Activated naive CD8-positive, alpha-beta T cell treated with anti-CD3 and anti-CD28 coated beads for 36 hours (primary cell): ENCODE measurements around the gene COL21A1. TPM values are rescaled to one million over a fixed set of nuclear protein-coding genes. Genes with fewer than 3 reads are reported as not detected.

ENCODE experiments used
- DNase-seq: peaks from one replicate; pipeline ENCODE4 v3.0.0; 2021
- H3K27ac Mint-ChIP-seq: one replicate; pipeline ENCODE4 v1.8.0; 2022; ENCODE audit warnings: mild to moderate bottlenecking, moderate library complexity, mixed read lengths
- H3K27me3 Mint-ChIP-seq: one replicate; pipeline ENCODE4 v1.8.0; 2022; ENCODE audit warnings: mild to moderate bottlenecking, mixed read lengths
- H3K36me3 Mint-ChIP-seq: one replicate; pipeline ENCODE4 v1.8.0; 2021; ENCODE audit warnings: mild to moderate bottlenecking, mixed read lengths
- H3K4me1 Mint-ChIP-seq: one replicate; pipeline ENCODE4 v1.8.0; 2021; ENCODE audit warnings: mixed read lengths
- H3K4me3 Mint-ChIP-seq: one replicate; pipeline ENCODE4 v1.8.0; 2022; ENCODE audit warnings: mild to moderate bottlenecking, moderate library complexity, mixed read lengths
- H3K9me3 Mint-ChIP-seq: one replicate; pipeline ENCODE4 v1.8.0; 2022; ENCODE audit warnings: mixed read lengths
- total RNA-seq, 2 experiments: library from RNA; stranded (reverse); gene quantifications; one replicate each; pipeline ENCODE4 v1.2.3, GENCODE V29; 2021

The COL21A1 gene
- total RNA-seq, 2 experiments from 2014 or later: not detected

DNA sequence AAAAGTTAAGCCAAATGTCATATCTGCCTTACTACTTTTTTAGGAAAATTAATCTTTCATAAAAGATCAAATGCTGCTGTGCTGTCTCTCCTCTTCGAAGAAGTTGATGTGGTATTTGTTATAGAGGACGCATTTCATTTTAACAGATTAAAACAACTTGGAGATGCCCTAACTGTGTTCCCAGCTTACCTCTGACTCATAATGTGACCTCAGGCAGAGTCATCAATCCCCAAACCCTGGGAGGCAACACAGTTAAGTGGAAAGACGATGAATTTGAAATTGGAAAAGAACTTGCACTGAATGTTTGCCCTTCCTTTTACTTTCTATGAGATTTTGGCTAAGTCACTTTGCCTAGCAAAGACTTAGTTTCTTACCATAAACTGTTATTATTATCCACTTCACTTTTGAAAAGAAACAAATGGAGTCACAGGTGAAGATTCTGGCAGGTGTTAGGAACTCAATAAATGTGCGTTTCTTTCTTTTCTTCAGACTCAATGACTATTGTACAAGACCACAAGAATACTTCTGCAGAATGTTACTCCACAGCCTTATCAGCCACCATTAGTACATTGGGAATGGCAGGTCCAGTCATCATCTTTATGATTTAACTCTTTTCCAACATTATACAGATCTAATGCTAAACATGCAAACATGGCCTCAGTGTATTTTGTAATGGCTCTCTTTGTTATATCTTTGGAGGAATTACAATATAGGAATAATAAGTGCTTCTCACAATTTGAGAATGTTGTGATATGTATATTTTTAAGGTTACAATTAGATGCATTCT lies 102.6 kb downstream of the COL21A1 start:
- no peaks in the 10 kb centered on the region for H3K27me3 Mint-ChIP-seq
- no peak overlapping the region for H3K27ac Mint-ChIP-seq
- peaks cover 9% of the 10 kb centered on the region for H3K9me3 Mint-ChIP-seq
- no peaks in the 10 kb centered on the region for H3K36me3 Mint-ChIP-seq
- DNase-seq: no peak
- no peaks in the 10 kb centered on the region for H3K4me1 Mint-ChIP-seq
- H3K4me3 Mint-ChIP-seq: no peak overlapping the region

DNA sequence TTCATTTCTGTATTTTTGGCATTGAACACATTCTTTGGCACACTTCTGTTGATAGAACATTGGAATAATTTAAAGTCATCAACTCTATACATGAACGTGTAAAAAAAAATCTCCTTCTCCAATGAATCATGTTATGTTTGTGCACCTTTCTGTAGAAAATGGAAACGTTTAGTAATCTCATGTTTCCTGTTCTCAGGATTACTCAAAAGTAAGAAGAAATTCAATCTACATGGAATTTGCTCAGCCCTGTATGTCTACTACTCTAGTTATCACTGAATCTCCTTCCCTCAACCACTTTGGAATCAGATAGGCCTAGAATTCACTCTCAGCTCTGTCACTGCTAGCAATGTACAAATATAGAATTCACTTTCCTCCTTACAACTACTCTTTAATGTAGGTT lies 103.6 kb downstream of the COL21A1 start:
- H3K27me3 Mint-ChIP-seq: no peaks in the 10 kb centered on the region

DNA sequence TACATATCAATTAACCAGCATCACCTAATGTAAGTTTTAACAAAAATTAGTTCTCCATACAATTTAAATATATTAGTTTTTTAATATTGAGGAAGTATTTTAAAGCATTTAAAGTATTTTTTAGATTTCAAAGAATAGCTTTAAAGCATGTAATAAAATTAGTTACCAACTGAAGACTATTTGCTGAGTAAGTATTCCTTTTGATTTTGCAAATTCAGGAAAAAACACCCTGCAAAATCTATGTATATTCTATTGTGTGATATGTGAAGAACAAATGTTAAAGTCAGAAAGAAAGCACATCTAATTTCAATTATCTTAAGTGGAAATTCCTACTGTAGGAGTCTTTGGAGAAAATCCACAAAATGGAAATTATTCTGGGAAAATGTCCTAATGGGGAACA lies 107.3 kb downstream of the COL21A1 start:
- peaks cover 9% of the 10 kb centered on the region for H3K9me3 Mint-ChIP-seq
- H3K36me3 Mint-ChIP-seq: no peaks in the 10 kb centered on the region
- H3K4me3 Mint-ChIP-seq: no peak overlapping the region
- no peak for DNase-seq
- H3K4me1 Mint-ChIP-seq: no peaks in the 10 kb centered on the region
- no peaks in the 10 kb centered on the region for H3K27me3 Mint-ChIP-seq
- no peak overlapping the region for H3K27ac Mint-ChIP-seq

More for the DNA sequence above, 103.6 kb downstream of the COL21A1 start:
- Mint-ChIP-seq H3K4me1 (no peaks in the 10 kb centered on the region), H3K4me3 (no peak overlapping the region), H3K27ac (no peak overlapping the region), H3K9me3 (peaks cover 9% of the 10 kb centered on the region), H3K36me3 (no peaks in the 10 kb centered on the region)
- DNase-seq: no peak

DNA sequence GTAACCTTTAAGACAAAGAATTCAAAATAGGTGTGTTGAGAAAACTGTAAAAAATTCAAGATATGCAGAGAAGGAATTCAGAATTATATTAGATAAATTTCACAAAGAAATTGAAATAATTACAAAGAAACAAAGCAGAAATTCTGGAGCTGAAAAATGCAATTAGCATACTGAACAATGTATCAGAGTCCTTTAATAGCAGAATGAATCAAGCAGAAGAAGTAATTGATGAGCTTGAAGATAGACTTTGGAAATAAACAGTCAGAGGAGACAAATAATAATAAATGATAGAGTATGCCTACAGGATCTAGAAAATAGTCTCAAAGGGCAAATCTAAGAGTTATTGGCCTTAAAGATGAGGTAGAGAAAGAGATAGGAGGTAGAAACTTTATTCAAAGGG lies 131.7 kb downstream of the COL21A1 start:
- DNase-seq: no peak
- H3K27ac Mint-ChIP-seq: no peak overlapping the region
- no peak overlapping the region for H3K4me3 Mint-ChIP-seq
- H3K9me3 Mint-ChIP-seq: peaks cover 17% of the 10 kb centered on the region
- no peaks in the 10 kb centered on the region for H3K4me1 Mint-ChIP-seq
- no peaks in the 10 kb centered on the region for H3K27me3 Mint-ChIP-seq
- H3K36me3 Mint-ChIP-seq: no peaks in the 10 kb centered on the region

DNA sequence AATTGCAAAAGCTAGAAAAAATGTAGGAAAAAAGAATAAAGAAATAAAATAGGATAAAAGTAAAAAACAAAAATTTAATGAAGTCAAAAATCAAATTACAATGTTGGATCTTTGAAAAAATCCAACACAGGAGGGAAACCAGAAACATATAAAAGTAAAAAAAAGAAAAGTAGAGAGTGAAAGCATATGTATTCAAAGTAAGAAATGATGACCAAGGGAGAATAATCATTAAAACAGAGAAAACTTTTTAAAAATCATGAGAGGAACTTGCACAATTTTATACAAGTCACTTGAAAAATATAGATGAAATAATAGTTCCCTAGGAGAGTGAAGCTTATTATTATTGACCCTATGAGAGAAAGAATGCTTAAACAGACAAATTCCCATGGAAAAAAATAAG lies 138.2 kb downstream of the COL21A1 start:
- Mint-ChIP-seq H3K27me3 (no peaks in the 10 kb centered on the region), H3K9me3 (peaks cover 8% of the 10 kb centered on the region), H3K27ac (no peak overlapping the region), H3K4me1 (no peaks in the 10 kb centered on the region), H3K36me3 (no peaks in the 10 kb centered on the region), H3K4me3 (no peak overlapping the region)
- no peak for DNase-seq

DNA sequence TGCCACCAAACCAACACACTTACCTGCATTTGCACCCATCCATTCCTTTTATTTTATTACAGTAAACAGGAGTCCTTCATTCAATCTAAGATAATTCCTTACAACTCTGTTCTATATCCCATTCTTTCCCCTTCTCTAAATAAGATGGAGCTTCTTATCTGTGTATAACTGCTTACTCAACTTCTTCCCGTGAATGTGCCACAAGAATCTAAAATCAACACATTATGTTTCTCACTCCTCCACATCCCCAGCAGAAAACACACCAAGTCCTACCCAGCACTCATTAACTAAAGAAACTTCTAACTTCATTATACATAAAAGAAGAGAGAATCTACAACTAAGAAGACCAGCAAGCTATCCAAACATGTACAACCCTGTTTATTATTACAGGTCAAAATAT lies 141.1 kb downstream of the COL21A1 start:
- H3K27ac Mint-ChIP-seq: no peak overlapping the region
- H3K4me1 Mint-ChIP-seq: no peaks in the 10 kb centered on the region
- DNase-seq: no peak
- H3K9me3 Mint-ChIP-seq: peaks cover 6% of the 10 kb centered on the region
- H3K27me3 Mint-ChIP-seq: no peaks in the 10 kb centered on the region
- H3K4me3 Mint-ChIP-seq: no peak overlapping the region
- H3K36me3 Mint-ChIP-seq: no peaks in the 10 kb centered on the region

DNA sequence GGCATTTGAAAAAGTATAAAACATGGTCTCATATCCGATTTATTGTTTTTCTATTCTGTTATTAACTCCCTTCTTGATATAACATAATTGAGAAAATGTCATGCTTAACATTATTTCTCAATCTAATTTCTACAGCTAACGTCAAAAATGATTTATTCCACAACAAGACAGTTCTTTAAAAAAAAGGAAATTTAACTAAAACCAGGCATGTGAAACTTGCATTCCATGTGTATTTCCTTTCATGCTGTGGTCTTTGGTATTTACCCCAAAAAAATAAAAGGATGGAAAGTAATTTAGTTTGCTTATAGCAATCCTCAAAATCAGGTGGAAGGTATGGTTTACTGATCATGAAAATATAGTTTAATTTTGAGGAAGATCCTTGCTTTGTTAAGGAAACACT lies 142.8 kb downstream of the COL21A1 start:
- Mint-ChIP-seq H3K27ac (no peak overlapping the region), H3K9me3 (peaks cover 4% of the 10 kb centered on the region), H3K4me1 (no peaks in the 10 kb centered on the region), H3K36me3 (no peaks in the 10 kb centered on the region), H3K4me3 (no peak overlapping the region), H3K27me3 (no peaks in the 10 kb centered on the region)
- DNase-seq: no peak

DNA sequence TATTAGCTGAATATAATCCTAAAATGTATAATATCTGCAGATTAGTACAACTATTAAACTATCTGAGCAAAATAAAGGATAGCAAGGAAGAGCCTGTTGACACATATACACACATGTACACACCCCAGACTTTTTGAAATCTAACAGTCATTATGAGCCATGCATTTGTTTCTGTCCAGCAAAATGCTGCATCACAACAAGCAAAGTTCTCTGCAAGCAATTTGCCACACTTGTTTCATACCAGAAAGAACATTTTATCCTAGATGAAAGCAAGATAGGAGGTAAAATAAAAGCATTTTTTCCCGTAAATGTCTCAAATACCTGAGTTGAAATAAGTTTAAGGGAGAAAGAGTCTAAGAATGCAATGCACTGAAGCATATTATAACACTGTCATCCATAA lies 145.2 kb downstream of the COL21A1 start:
- Mint-ChIP-seq H3K36me3 (no peaks in the 10 kb centered on the region), H3K27ac (no peak overlapping the region), H3K27me3 (no peaks in the 10 kb centered on the region), H3K4me1 (no peaks in the 10 kb centered on the region), H3K4me3 (no peak overlapping the region), H3K9me3 (peaks cover 7% of the 10 kb centered on the region)
- no peak for DNase-seq

DNA sequence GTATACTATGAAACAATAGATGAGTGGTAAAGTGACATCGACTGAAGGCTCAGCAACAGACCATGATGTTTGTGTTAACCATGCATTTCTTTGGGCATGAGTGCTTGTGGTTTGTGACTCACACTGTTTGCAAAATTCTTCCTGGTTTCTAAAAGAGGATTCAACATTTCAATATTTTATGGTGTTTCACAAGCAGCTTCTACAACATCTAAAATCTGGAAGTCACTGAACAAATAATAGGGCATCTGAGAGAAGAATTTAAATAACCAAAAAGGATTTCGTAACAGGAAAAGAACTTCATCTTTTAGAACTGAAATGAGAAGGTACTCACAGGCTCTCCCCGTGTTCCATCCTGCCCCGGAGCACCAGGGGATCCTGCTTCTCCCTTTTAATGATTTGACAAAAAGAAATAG lies 146.2 kb downstream of the COL21A1 start:
- no peak for DNase-seq
- no peaks in the 10 kb centered on the region for H3K36me3 Mint-ChIP-seq
- H3K27ac Mint-ChIP-seq: no peak overlapping the region
- peaks cover 5% of the 10 kb centered on the region for H3K9me3 Mint-ChIP-seq
- H3K27me3 Mint-ChIP-seq: no peaks in the 10 kb centered on the region
- H3K4me1 Mint-ChIP-seq: no peaks in the 10 kb centered on the region
- H3K4me3 Mint-ChIP-seq: no peak overlapping the region

DNA sequence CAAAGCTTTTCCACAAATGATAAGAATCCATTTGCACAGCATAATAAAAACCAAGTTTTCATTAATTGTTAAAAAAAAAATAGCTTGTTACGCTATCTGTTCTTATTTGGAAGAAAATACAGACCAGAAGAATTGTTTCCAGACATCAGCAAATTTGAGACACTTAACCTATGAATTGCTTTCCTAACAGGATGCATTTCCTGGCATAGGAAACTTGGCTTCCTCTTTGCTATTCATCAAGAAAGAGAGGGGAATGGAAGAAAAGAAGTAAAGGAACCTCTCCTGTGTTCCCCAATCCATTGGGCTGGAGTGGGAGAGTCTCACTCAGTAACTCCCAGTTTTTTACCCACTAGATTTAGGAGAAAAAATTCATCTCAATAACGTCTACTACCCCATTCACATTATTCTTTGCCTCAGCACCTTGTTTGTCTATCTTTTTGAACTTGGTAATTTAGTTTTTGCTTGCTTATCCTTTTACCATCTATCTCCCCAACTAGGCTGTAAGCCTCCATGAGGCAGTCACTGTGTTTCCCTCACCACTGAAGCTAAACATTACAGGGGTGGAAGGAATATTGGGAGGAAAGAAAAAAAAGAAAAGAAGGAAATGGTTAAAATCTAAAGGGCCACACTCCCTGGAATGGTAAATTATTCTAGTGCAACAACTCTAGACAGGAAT lies 150.3 kb downstream of the COL21A1 start:
- H3K9me3 Mint-ChIP-seq: peaks cover 8% of the 10 kb centered on the region
- no peaks in the 10 kb centered on the region for H3K36me3 Mint-ChIP-seq
- H3K27ac Mint-ChIP-seq: no peak overlapping the region
- no peak for DNase-seq
- no peak overlapping the region for H3K4me3 Mint-ChIP-seq
- H3K27me3 Mint-ChIP-seq: no peaks in the 10 kb centered on the region
- no peaks in the 10 kb centered on the region for H3K4me1 Mint-ChIP-seq

DNA sequence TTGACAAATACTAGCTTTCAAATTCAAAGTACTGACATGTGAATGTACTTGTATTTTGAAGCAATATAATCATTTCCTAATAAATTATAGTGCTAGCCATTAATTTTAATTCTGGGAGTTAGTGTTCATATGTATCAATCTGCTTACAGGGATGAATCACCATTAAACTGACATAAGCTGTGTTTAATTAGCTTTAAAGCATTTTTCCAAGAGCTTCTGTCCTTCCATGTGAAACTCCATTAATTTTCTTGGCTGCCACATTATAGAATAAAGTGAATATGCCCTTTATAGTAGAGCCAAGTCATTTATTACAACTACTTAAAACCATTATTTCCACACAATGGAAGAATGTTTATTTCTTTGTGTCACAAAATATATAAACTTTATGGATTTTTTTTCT lies 150.8 kb downstream of the COL21A1 start:
- no peaks in the 10 kb centered on the region for H3K4me1 Mint-ChIP-seq
- no peaks in the 10 kb centered on the region for H3K27me3 Mint-ChIP-seq
- no peak overlapping the region for H3K27ac Mint-ChIP-seq
- H3K9me3 Mint-ChIP-seq: peaks cover 8% of the 10 kb centered on the region
- no peaks in the 10 kb centered on the region for H3K36me3 Mint-ChIP-seq
- DNase-seq: no peak
- H3K4me3 Mint-ChIP-seq: no peak overlapping the region

DNA sequence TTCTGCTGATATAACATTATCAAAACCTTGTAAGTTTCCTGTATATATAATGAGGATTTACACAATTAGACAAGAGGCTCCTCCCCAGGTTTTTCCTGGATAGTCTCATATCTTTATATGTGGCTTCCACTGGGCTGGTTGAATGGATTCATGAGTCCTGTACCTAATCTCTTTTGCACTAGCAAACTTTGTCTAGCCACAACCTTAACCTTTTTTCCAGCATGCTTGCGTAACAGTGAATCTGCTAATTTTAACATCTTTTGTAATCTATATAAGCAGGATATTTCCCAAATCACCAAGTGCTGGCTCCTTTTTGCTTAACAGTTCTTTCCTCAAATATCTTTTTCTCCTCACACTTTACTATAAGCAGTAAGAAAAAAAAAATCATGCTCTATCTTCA lies 153.6 kb downstream of the COL21A1 start:
- H3K4me1 Mint-ChIP-seq: no peaks in the 10 kb centered on the region
- peaks cover 7% of the 10 kb centered on the region for H3K9me3 Mint-ChIP-seq
- H3K4me3 Mint-ChIP-seq: no peak overlapping the region
- no peaks in the 10 kb centered on the region for H3K27me3 Mint-ChIP-seq
- no peaks in the 10 kb centered on the region for H3K36me3 Mint-ChIP-seq
- no peak for DNase-seq
- H3K27ac Mint-ChIP-seq: no peak overlapping the region

DNA sequence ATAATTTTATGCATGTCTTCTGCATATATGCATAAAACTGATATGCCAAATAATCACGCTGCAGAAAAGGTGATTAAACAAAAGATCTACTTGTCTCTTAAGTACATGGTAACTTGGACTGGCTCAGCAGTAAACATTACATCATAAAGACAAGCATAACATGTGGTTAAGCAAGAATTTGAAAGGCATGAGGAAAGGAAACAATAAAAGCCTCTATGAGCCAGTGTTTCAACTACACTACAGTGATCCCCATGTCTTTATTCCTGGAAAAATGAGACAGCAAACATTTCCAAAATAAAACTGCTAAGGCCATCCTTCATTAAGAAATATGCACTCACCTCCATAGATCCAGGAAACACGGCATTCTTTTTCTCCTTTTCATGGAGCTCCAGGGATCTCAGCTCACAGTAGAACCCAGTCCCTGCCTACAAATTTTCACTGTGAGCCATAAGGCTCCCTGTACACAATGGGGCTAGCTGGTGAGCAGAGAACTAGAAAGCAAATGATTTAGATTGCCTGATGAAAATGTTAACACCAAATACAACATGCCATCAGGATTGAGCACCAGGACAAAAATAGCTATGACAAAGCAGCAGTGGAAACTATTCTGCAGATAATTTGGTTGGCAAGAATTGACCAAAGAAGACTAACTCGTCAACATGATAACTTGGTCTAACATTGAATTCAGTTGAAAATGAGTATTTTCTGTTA lies 156.1 kb downstream of the COL21A1 start:
- Mint-ChIP-seq H3K4me1 (no peaks in the 10 kb centered on the region), H3K4me3 (no peak overlapping the region), H3K27me3 (no peaks in the 10 kb centered on the region), H3K9me3 (peaks cover 9% of the 10 kb centered on the region), H3K36me3 (no peaks in the 10 kb centered on the region), H3K27ac (no peak overlapping the region)
- DNase-seq: no peak

DNA sequence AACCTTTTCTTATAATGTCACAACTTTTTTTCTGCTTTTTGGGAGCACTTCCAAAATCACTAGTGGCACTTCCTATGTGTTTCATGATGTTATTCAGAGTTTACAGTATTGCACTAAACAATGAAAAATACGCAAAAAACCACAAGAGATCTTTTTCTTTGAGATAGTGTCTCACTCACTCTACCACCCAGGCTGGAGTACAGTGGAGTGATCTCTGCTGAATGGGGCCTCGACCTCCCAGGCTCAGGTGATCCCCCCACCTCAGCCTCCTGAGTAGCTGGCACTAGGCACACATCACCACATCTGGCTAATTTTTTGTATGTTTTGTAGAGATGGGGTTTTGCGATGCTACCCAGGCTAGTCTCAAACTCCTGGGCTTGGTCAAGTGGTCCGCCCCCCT lies 158.7 kb downstream of the COL21A1 start:
- no peak for DNase-seq
- Mint-ChIP-seq H3K27me3 (no peaks in the 10 kb centered on the region), H3K4me3 (no peak overlapping the region), H3K4me1 (no peaks in the 10 kb centered on the region), H3K36me3 (no peaks in the 10 kb centered on the region), H3K9me3 (peaks cover 5% of the 10 kb centered on the region), H3K27ac (no peak overlapping the region)

DNA sequence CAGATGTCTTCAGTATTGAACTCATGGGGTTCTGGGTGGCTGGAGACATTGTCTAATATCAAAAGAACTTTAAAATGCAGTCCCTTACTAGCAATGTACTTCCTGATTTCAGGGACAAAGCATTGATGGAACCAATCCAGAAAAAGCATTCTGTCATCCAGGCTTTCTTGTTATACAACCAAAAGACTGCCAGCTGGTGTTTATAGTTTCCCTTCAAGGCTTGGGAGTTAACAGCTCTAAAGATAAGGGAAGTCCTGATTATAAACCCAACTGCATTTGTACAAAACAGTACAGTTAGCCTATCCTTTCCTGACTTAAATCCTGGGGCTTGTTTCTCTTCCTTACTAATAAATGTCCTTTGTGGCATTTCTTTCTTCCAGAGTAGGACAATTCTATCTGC lies 160.0 kb downstream of the COL21A1 start:
- no peak for DNase-seq
- H3K9me3 Mint-ChIP-seq: peaks cover 3% of the 10 kb centered on the region
- no peaks in the 10 kb centered on the region for H3K27me3 Mint-ChIP-seq
- no peak overlapping the region for H3K27ac Mint-ChIP-seq
- no peak overlapping the region for H3K4me3 Mint-ChIP-seq
- no peaks in the 10 kb centered on the region for H3K4me1 Mint-ChIP-seq
- H3K36me3 Mint-ChIP-seq: no peaks in the 10 kb centered on the region
